ENCODE data around the gene TNNI3. TPM values are rescaled to one million over a fixed set of nuclear protein-coding genes. Genes with fewer than 3 reads are reported as not detected.

TNNI3 gene
- total and polyA plus RNA-seq, 12 donors: 3,000 to 45,177 (median 9,464) TPM

DNA sequence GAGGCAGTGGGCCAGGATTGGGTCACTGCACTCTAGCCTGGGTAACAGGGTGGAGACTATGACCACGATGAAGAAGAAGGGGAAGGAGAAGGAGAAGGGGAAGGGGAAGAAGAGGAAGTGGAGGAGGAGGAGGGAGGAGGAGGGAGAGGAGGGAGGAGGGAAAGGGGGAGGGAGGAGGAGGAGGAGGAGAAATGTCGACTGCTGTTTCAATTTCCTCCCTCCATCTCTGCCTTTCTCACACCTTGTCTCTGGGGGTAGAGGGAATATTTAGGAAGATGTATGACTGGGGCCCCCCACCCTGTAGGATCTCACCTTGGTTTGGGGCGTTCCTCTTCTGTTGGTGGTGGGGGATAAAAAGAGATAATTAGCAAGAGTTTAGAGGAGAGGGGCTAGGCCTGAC is 12.3 kb downstream of the TNNI3 start:
- peaks cover 0 to 34% (median 4%) of the 10 kb centered on the region in 9 donors for H3K4me1 ChIP-seq
- H3K27ac ChIP-seq: no peak overlapping the region
- no peak overlapping the region for H3K4me3 ChIP-seq
- H3K9me3 ChIP-seq: no peaks in the 10 kb centered on the region
- ATAC-seq (no peak), DNase-seq (no peak)
- H3K27me3 ChIP-seq: peaks cover 0 to 91% (median 78%) of the 10 kb centered on the region in 7 donors
- TF ChIP-seq, protein P1, sequence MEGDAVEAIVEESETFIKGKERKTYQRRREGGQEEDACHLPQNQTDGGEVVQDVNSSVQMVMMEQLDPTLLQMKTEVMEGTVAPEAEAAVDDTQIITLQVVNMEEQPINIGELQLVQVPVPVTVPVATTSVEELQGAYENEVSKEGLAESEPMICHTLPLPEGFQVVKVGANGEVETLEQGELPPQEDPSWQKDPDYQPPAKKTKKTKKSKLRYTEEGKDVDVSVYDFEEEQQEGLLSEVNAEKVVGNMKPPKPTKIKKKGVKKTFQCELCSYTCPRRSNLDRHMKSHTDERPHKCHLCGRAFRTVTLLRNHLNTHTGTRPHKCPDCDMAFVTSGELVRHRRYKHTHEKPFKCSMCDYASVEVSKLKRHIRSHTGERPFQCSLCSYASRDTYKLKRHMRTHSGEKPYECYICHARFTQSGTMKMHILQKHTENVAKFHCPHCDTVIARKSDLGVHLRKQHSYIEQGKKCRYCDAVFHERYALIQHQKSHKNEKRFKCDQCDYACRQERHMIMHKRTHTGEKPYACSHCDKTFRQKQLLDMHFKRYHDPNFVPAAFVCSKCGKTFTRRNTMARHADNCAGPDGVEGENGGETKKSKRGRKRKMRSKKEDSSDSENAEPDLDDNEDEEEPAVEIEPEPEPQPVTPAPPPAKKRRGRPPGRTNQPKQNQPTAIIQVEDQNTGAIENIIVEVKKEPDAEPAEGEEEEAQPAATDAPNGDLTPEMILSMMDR (IDR thresholded peaks at IDR 0.05): no peak
- 23 to 47% methylated on average over 3 of the region's 3 CpGs for WGBS, 2 donors
- peaks cover 0 to 25% (median 0%) of the 10 kb centered on the region in 9 donors for H3K36me3 ChIP-seq
- intact Hi-C loops (cut with DNase I): loop anchor here in 2 of 10 donors (10.0 kb wide), 2 partner anchors 360 to 490 kb away; no protein-coding TSS in a partner anchor

DNA sequence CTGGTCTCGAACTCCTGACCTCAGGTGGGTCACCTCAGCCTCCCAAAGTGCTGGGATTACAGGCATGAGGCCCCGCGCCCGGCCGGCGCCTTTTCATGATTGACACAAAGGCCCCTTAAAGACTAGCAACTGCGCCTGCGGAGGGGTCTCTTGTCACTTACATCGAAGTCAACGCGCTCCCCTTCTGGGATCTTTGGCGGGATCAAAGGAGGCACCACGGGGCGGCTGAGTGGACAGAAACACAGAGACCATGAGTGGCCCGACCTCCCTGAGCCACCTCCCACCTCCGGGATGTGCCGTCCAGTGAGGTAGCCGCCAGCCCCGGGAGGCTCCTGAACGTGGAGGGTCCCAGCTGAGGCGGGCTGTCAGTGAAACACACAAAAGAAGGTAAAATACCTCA is 15.8 kb downstream of the TNNI3 start:
- WGBS, 2 donors: 27% methylated on average over 21 of the region's 21 CpGs
- DNase-seq: no peak
- ATAC-seq: peak in 2 of 8 donors; percentile 7 to 13
- Histone ChIP-seq H3K4me3 (no peak overlapping the region), H3K36me3 (peaks cover 0 to 49% (median 0%) of the 10 kb centered on the region in 9 donors), H3K27me3 (peaks cover 0 to 89% (median 77%) of the 10 kb centered on the region in 7 donors), H3K27ac (peak overlapping the region in 1 of 10 donors; percentile 36), H3K4me1 (peaks cover 0 to 18% (median under 1%) of the 10 kb centered on the region in 9 donors), H3K9me3 (no peaks in the 10 kb centered on the region)
- TF ChIP-seq, protein P1 (IDR thresholded peaks at IDR 0.05): no peak
- intact Hi-C loops (cut with DNase I): loop anchor here in 9 of 10 donors (1.0 to 10.0 kb wide), 8 partner anchors 276 to 493 kb away; no protein-coding TSS in a partner anchor

DNA sequence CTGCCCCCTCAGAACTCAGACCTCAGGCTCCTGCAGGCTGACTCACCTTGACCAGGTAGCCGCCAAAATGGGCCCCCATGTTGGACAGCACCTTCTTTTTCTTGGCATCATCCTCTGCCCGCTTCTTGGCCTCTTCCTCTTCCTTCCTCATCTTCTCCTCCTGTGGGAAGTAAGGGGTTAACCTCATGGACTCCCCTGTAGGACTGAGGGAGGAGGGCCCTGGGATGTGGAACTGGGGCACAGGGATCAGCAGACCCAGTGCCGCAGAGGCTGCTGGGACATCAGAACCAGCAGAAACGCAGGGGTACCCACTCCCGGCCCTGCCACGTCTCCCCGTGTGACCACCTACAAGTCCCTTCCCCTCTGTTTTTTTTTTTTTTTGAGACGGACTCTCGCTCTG is 19.6 kb downstream of the TNNI3 start:
- Histone ChIP-seq H3K27me3 (peaks cover 0 to 63% (median 55%) of the 10 kb centered on the region in 7 donors), H3K27ac (no peak overlapping the region), H3K4me1 (peaks cover 0 to 12% (median 0%) of the 10 kb centered on the region in 9 donors), H3K9me3 (no peaks in the 10 kb centered on the region), H3K36me3 (peaks cover 0 to 64% (median 0%) of the 10 kb centered on the region in 9 donors), H3K4me3 (no peak overlapping the region)
- intact Hi-C loops (cut with DNase I): loop anchor here in 1 of 10 donors (10.0 kb wide), 1 partner anchor 317 kb away; no protein-coding TSS in a partner anchor
- no peak for ATAC-seq
- DNase-seq: no peak
- TF ChIP-seq, protein P1 (IDR thresholded peaks at IDR 0.05): no peak
- WGBS, 2 donors: 57 to 61% methylated on average over 9 of the region's 9 CpGs

DNA sequence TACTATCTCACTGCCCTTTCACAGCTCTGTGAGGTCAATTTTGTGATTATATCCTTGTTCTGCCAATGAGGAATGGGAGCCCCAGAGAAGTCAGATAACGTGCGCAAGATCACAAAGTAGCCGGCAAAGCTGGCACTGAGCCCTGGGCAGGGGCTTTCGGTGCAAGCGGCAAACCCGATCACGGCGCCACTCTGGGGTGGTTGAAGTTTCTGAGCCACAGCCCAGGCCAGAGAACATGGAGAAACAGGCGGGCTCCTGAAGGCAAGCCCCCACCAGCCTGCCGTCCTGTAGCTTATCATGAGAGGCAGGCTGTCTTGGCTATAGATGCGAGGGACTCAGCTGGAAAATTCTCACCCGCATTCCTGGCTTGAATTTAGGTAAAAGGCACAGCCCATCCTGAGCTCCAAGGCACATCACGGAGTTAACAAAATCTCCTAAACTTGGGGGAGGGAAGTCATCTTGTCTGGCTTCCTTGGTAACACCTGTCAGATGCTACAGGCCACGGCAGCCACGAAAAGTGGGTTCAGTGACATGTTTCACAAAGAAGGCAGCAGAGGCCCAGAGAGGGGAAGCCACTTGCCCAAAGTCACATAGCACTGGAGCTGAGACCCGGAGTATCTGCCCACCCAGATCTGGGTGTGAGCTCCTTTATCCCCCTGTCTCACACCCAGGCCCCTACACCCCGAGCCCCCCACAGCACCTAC is 21.0 kb downstream of the TNNI3 start:
- ATAC-seq (no peak), DNase-seq (no peak)
- TF ChIP-seq, protein P1 (IDR thresholded peaks at IDR 0.05): no peak
- 71 to 72% methylated on average over 17 of the region's 17 CpGs for WGBS, 2 donors
- Histone ChIP-seq H3K27ac (no peak overlapping the region), H3K36me3 (peaks cover 0 to 59% (median 0%) of the 10 kb centered on the region in 9 donors), H3K27me3 (peaks cover 0 to 53% (median 41%) of the 10 kb centered on the region in 7 donors), H3K4me1 (peaks cover 0 to 7% (median 0%) of the 10 kb centered on the region in 9 donors), H3K9me3 (no peaks in the 10 kb centered on the region), H3K4me3 (no peak overlapping the region)
- intact Hi-C loops (cut with DNase I): loop anchor here in 1 of 10 donors (10.0 kb wide), 1 partner anchor 318 kb away; no protein-coding TSS in a partner anchor

Data from heart right ventricle (tissue), 16 donors.